ENCODE measurements around the gene STARD5. TPM values are rescaled to one million over a fixed set of nuclear protein-coding genes. Genes with fewer than 3 reads are reported as not detected.

The STARD5 gene
- total and polyA plus RNA-seq, 2 experiments from 2014 or later = 3.8 to 10.1 TPM

DNA sequence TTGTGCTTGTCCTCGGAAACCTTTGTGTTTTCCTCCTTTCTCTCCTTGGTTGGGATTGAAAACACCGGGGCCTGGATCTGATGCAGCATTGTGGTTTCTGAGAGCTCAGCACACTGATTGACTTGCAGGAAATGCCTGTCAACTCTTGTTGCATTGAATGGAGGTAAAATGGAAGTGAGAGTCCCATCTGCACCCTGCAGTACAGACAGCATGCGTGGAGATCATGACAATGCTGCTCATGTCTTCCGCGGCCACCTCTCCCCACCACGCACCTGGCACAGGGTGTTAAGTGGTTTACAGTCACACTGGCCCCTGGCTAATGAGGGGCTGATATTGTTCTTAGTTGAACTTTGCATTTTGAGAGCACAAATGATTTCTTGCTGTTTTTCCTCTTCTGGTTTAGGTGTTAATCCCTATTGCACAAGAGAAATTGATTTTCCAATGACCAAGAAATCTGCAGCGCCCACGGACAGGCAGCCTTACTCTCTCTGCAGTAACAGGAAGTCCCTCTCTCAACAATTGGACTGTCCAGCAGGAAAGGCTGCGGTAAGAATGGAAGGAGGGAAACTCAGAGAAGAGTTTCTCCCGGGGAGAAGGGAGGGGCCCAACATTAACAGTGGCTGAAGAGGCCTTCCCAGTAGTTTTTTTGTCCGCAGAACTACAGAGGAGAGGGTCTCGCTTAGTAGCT is 58.5 kb downstream of the STARD5 start (continued):
- TF ChIP-seq, protein P1, sequence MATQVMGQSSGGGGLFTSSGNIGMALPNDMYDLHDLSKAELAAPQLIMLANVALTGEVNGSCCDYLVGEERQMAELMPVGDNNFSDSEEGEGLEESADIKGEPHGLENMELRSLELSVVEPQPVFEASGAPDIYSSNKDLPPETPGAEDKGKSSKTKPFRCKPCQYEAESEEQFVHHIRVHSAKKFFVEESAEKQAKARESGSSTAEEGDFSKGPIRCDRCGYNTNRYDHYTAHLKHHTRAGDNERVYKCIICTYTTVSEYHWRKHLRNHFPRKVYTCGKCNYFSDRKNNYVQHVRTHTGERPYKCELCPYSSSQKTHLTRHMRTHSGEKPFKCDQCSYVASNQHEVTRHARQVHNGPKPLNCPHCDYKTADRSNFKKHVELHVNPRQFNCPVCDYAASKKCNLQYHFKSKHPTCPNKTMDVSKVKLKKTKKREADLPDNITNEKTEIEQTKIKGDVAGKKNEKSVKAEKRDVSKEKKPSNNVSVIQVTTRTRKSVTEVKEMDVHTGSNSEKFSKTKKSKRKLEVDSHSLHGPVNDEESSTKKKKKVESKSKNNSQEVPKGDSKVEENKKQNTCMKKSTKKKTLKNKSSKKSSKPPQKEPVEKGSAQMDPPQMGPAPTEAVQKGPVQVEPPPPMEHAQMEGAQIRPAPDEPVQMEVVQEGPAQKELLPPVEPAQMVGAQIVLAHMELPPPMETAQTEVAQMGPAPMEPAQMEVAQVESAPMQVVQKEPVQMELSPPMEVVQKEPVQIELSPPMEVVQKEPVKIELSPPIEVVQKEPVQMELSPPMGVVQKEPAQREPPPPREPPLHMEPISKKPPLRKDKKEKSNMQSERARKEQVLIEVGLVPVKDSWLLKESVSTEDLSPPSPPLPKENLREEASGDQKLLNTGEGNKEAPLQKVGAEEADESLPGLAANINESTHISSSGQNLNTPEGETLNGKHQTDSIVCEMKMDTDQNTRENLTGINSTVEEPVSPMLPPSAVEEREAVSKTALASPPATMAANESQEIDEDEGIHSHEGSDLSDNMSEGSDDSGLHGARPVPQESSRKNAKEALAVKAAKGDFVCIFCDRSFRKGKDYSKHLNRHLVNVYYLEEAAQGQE (IDR thresholded peaks at IDR 0.05; ENCODE audit: unreplicated experiment) = no peak
- no peak for TF ChIP-seq ZNF331 (CRISPR knock-in tag; IDR thresholded peaks at IDR 0.05; ENCODE audit: low read depth)
- no peak for TF ChIP-seq CREB1 (CRISPR knock-in tag; IDR thresholded peaks at IDR 0.05; ENCODE audit: low read depth)
- no peak for TF ChIP-seq EZH2phosphoT487 (IDR thresholded peaks at IDR 0.05; ENCODE audit: unreplicated experiment)
- TF ChIP-seq, protein P2, sequence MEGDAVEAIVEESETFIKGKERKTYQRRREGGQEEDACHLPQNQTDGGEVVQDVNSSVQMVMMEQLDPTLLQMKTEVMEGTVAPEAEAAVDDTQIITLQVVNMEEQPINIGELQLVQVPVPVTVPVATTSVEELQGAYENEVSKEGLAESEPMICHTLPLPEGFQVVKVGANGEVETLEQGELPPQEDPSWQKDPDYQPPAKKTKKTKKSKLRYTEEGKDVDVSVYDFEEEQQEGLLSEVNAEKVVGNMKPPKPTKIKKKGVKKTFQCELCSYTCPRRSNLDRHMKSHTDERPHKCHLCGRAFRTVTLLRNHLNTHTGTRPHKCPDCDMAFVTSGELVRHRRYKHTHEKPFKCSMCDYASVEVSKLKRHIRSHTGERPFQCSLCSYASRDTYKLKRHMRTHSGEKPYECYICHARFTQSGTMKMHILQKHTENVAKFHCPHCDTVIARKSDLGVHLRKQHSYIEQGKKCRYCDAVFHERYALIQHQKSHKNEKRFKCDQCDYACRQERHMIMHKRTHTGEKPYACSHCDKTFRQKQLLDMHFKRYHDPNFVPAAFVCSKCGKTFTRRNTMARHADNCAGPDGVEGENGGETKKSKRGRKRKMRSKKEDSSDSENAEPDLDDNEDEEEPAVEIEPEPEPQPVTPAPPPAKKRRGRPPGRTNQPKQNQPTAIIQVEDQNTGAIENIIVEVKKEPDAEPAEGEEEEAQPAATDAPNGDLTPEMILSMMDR (conservative IDR thresholded peaks at IDR 0.05; ENCODE audit: low read depth in 2 of 2) = no peak

DNA sequence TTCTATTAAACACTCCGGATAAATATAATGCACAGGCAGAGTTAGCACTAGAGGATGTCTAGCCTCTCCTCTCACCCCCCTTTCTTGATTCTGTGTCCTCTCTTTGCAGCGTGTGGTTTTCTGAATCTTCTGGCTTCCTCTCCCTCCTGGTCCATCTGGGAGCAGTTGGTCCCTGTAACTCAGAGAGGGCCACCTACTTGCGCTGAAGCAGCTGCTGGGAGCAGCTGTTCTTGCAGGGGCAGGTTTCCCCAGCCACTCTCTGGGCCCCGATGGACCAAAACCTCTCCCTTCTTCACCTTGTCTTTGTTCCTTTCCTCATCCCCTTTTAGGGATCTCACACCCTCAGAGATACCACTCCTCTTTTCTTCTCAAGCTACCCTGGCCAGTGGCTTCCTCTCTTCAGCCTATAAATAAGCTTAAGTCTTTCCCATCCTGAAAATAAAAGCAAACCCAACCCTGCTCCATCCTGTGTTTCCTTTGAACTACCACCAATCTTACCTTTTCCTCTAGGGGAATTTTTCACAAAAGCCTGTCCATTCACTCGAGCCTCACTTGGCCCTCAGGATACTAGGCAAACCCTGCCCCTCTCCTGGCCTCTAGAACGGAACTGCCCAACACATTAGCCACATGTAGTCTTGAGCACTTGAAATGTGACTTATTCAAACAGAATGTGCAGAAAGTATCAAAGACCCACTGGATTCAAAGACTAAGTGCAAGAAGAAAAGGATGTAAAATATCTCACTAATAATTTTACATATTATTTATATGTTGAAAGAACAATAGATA is 59.7 kb downstream of the STARD5 start:
- no peak for DNase-seq (ENCODE audit: low spot score)
- Histone ChIP-seq H3K27ac (ENCODE audit: low read depth) (no peak overlapping the region), H3K4me2 (no peak overlapping the region), H3K36me3 (ENCODE audit: insufficient read depth) (no peaks in the 10 kb centered on the region), H3K4me3 (no peak overlapping the region), H3K9me2 (ENCODE audit: insufficient read depth) (no peaks in the 10 kb centered on the region), H3K27me3 (ENCODE audit: insufficient read depth) (no peaks in the 10 kb centered on the region), H2AFZ (0 out of 2 replicates have a peak overlapping the region, but pooled peaks have one; percentile 38), H3K4me1 (ENCODE audit: insufficient read depth) (no peaks in the 10 kb centered on the region; the same call in 1 of the 2 replicates), H3F3A (replicated peaks; ENCODE audit: low read depth) (no peaks in the 10 kb centered on the region), H4K20me1 (replicated peaks; ENCODE audit: insufficient read depth) (no peaks in the 10 kb centered on the region), H3K79me2 (replicated peaks; ENCODE audit: insufficient read depth) (no peaks in the 10 kb centered on the region)
- Mint-ChIP-seq H3K9me3 (no peaks in the 10 kb centered on the region; the same call in 2 of the 3 replicates), H3K27ac (no peak overlapping the region), H3K4me1 (peaks cover 12% of the 10 kb centered on the region), H3K27me3 (ENCODE audit: insufficient read depth, low read depth, poor library complexity) (peaks cover 5% of the 10 kb centered on the region), H3K4me3 (no peak overlapping the region), H3K36me3 (ENCODE audit: low read depth) (no peaks in the 10 kb centered on the region)
- no peak for ATAC-seq
- TF ChIP-seq NANOG (IDR thresholded peaks at IDR 0.05; ENCODE audit: borderline replicate concordance) = no peak
- no peak for TF ChIP-seq STAT1 (IDR thresholded peaks at IDR 0.05; ENCODE audit: unreplicated experiment)
- TF ChIP-seq JUNB (IDR thresholded peaks at IDR 0.05; ENCODE audit: unreplicated experiment) = no peak
- TF ChIP-seq ZNF331 (CRISPR knock-in tag; IDR thresholded peaks at IDR 0.05; ENCODE audit: low read depth) = no peak
- TF ChIP-seq EZH2phosphoT487 (IDR thresholded peaks at IDR 0.05; ENCODE audit: unreplicated experiment) = no peak
- TF ChIP-seq, protein P3, sequence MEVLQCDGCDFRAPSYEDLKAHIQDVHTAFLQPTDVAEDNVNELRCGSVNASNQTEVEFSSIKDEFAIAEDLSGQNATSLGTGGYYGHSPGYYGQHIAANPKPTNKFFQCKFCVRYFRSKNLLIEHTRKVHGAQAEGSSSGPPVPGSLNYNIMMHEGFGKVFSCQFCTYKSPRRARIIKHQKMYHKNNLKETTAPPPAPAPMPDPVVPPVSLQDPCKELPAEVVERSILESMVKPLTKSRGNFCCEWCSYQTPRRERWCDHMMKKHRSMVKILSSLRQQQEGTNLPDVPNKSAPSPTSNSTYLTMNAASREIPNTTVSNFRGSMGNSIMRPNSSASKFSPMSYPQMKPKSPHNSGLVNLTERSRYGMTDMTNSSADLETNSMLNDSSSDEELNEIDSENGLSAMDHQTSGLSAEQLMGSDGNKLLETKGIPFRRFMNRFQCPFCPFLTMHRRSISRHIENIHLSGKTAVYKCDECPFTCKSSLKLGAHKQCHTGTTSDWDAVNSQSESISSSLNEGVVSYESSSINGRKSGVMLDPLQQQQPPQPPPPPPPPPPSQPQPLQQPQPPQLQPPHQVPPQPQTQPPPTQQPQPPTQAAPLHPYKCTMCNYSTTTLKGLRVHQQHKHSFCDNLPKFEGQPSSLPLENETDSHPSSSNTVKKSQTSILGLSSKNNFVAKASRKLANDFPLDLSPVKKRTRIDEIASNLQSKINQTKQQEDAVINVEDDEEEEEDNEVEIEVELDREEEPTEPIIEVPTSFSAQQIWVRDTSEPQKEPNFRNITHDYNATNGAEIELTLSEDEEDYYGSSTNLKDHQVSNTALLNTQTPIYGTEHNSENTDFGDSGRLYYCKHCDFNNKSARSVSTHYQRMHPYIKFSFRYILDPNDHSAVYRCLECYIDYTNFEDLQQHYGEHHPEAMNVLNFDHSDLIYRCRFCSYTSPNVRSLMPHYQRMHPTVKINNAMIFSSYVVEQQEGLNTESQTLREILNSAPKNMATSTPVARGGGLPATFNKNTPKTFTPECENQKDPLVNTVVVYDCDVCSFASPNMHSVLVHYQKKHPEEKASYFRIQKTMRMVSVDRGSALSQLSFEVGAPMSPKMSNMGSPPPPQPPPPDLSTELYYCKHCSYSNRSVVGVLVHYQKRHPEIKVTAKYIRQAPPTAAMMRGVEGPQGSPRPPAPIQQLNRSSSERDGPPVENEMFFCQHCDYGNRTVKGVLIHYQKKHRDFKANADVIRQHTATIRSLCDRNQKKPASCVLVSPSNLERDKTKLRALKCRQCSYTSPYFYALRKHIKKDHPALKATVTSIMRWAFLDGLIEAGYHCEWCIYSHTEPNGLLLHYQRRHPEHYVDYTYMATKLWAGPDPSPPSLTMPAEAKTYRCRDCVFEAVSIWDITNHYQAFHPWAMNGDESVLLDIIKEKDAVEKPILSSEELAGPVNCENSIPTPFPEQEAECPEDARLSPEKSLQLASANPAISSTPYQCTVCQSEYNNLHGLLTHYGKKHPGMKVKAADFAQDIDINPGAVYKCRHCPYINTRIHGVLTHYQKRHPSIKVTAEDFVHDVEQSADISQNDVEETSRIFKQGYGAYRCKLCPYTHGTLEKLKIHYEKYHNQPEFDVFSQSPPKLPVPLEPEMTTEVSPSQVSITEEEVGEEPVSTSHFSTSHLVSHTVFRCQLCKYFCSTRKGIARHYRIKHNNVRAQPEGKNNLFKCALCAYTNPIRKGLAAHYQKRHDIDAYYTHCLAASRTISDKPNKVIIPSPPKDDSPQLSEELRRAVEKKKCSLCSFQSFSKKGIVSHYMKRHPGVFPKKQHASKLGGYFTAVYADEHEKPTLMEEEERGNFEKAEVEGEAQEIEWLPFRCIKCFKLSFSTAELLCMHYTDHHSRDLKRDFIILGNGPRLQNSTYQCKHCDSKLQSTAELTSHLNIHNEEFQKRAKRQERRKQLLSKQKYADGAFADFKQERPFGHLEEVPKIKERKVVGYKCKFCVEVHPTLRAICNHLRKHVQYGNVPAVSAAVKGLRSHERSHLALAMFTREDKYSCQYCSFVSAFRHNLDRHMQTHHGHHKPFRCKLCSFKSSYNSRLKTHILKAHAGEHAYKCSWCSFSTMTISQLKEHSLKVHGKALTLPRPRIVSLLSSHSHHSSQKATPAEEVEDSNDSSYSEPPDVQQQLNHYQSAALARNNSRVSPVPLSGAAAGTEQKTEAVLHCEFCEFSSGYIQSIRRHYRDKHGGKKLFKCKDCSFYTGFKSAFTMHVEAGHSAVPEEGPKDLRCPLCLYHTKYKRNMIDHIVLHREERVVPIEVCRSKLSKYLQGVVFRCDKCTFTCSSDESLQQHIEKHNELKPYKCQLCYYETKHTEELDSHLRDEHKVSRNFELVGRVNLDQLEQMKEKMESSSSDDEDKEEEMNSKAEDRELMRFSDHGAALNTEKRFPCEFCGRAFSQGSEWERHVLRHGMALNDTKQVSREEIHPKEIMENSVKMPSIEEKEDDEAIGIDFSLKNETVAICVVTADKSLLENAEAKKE (CRISPR knock-in tag; IDR thresholded peaks at IDR 0.05) = no peak

Data from GM23338 (cell line).